ENCODE data around the gene C6orf132. TPM values are rescaled to one million over a fixed set of nuclear protein-coding genes. Genes with fewer than 3 reads are reported as not detected.

Gene C6orf132
- total RNA-seq, 1 experiment from 2014 or later: 48.4 TPM

DNA sequence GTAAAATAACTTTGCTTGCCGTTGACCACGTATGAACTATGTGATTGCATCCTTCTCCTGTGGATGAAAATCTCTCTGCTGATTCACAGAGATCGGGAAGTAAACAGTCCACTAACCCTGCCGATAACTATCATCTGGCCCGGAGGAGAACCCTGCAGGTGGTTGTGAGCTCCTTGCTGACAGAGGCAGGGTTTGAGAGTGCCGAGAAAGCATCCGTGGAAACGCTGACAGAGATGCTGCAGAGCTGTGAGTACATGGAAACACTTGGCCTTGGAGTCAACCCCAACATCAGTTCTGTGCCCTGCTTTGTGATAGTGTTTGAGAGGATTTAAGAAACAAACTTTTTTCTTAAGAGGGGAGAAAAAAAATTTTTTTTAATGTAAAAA is 91.2 kb downstream of the C6orf132 start:
- H3K79me1 ChIP-seq (ENCODE audit: insufficient read depth, low read depth, low read length, poor library complexity, severe bottlenecking): no peaks in the 10 kb centered on the region
- WGBS (ENCODE audit: extremely low coverage, insufficient read length, low lambda C conversion rate): no CpG with 5 or more reads among the region's 8 CpGs
- no peak overlapping the region for H3K4ac ChIP-seq (ENCODE audit: low read depth, low read length)
- peaks cover 23 to 40% (median 39%) of the 10 kb centered on the region in 3 experiments for H3K36me3 Mint-ChIP-seq (ENCODE audit: insufficient read depth in 1 of 3, low read depth in 3 of 3)
- no peak overlapping the region for H3K9ac ChIP-seq (ENCODE audit: extremely low read depth, insufficient read length, low read length)
- no peak overlapping the region for H2AK5ac ChIP-seq (ENCODE audit: insufficient read length, low read length)
- TF ChIP-seq CTCF (conservative IDR thresholded peaks at IDR 0.05): no peak
- H3K18ac ChIP-seq (ENCODE audit: insufficient read length, low read depth, low read length): no peak overlapping the region
- no peak overlapping the region for H4K91ac ChIP-seq (ENCODE audit: insufficient read length, low read depth, low read length)
- no peak overlapping the region for H3K23ac ChIP-seq (ENCODE audit: insufficient read length, low read depth, low read length)
- no peaks in the 10 kb centered on the region for H3K79me2 ChIP-seq (ENCODE audit: insufficient read depth, low read length)
- H3K27me3 Mint-ChIP-seq (ENCODE audit: low read depth): peaks cover 37% of the 10 kb centered on the region
- H2BK5ac ChIP-seq (ENCODE audit: insufficient read length, low read length): no peak overlapping the region
- H4K20me1 ChIP-seq (ENCODE audit: control insufficient read depth, insufficient read depth, insufficient read length): no peaks in the 10 kb centered on the region
- no peak overlapping the region for H3K14ac ChIP-seq (ENCODE audit: insufficient read depth, low read length)
- H3K27ac Mint-ChIP-seq: no peak overlapping the region; a peak in 2 of 7 replicates
- no peaks in the 10 kb centered on the region for H3K9me3 ChIP-seq (ENCODE audit: control insufficient read depth, low read depth, low read length)
- H3K4me2 ChIP-seq (ENCODE audit: insufficient read depth, insufficient read length, low read length): peak overlapping the region; percentile 77
- no peaks in the 10 kb centered on the region; a peak in 1 of 5 replicates for H3K9me3 Mint-ChIP-seq
- no peak overlapping the region for H3T11ph ChIP-seq (ENCODE audit: low read length)
- H2BK12ac ChIP-seq (ENCODE audit: insufficient read length, low read depth, low read length): no peak overlapping the region
- no peak overlapping the region for H3K27ac ChIP-seq (ENCODE audit: insufficient read length, low read depth, low read length)
- H2BK120ac ChIP-seq (ENCODE audit: low read depth, low read length, poor library complexity, severe bottlenecking): no peak overlapping the region
- no peak overlapping the region for H2BK15ac ChIP-seq (ENCODE audit: low read depth, low read length)
- H4K8ac ChIP-seq (replicated peaks; ENCODE audit: insufficient read length, low read depth, low read length): no peak overlapping the region
- no peak for DNase-seq
- no peak overlapping the region for H3K56ac ChIP-seq (ENCODE audit: insufficient read length, low read depth, low read length)
- H3K4me1 Mint-ChIP-seq: peaks cover 15 to 21% of the 10 kb centered on the region in 2 experiments
- no peak overlapping the region for H2AFZ ChIP-seq (ENCODE audit: low read length)
- peaks cover 12% of the 10 kb centered on the region for H3K23me2 ChIP-seq (ENCODE audit: insufficient read length, low read depth, low read length, poor library complexity, severe bottlenecking)
- no peak overlapping the region for H4K5ac ChIP-seq (ENCODE audit: insufficient read length, low read depth, low read length)
- H2BK20ac ChIP-seq (ENCODE audit: low read depth, low read length, poor library complexity, severe bottlenecking): no peak overlapping the region
- peak overlapping the region; percentile 95 to 96 for H3K4me3 Mint-ChIP-seq
- H3K4me1 ChIP-seq (ENCODE audit: insufficient read depth, low read length): no peaks in the 10 kb centered on the region
- H3K27me3 ChIP-seq (ENCODE audit: insufficient read depth, low read length): peaks cover 30% of the 10 kb centered on the region

Other genes starting within 250 kb of the C6orf132 start
- 18.7 and 19.0 TPM in 2 replicates for gene USP49, start 247.2 kb downstream of the C6orf132 start, total RNA-seq (2021)
- 28.9 and 29.9 TPM in 2 replicates for gene MED20, start 221.5 kb downstream of the C6orf132 start, total RNA-seq (2021)
- gene BYSL, start 221.1 kb downstream of the C6orf132 start, total RNA-seq (2021): 71.1 and 74.2 TPM in 2 replicates
- gene CCND3, start 200.8 kb downstream of the C6orf132 start, total RNA-seq (2021): 24.2 and 25.3 TPM in 2 replicates
- gene TAF8, start 92.1 kb downstream of the C6orf132 start, total RNA-seq (2021): 30.4 and 32.9 TPM in 2 replicates
- gene GUCA1A, start 30.7 kb upstream of the C6orf132 start, total RNA-seq (2021): 16.5 and 17.2 TPM in 2 replicates
- 1.1 and 1.3 TPM in 2 replicates for gene GUCA1B, start 52.3 kb upstream of the C6orf132 start, total RNA-seq (2021)
- gene MRPS10, start 75.2 kb upstream of the C6orf132 start, total RNA-seq (2021): 33.9 and 36.3 TPM in 2 replicates